GM19099 (cell line): ENCODE results near the gene IFNA8.

Experiments
- POLR2A ChIP-seq: IDR thresholded peaks from 3 replicates; pipeline ENCODE4 v1.6.1; 2011; ENCODE audit warnings: low read depth; ENCODE audit not compliant: insufficient read length; ENCODE audit errors: extremely low read depth

IFNA8 gene

DNA sequence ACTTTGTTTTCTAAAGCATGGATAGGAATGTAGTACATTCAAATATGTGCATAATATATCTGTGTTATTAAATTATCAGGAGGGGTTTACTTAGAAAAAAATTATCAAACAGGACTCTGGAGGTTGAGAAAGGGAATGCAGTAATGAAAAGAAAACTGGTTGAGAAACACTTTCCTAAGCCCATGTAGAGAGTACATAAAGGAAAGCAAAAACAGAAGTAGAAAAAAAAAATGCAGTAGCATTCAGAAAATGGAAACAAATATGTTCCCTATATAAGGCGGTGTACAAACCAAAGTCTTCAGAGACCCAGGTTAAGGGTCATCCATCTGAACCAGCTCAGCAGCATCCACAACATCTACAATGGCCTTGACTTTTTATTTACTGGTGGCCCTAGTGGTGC, at the start of gene IFNA8:
Gene IFNA8, plus strand, starts transcription at position 301 of the 400 bp plus-strand sequence. Its CDS starts 60 bp downstream, at position 361.
- no peak for TF ChIP-seq POLR2A

GRCh38 chr9:21362287-21362686, 46.6 kb upstream of the IFNA8 start:
- no peak for TF ChIP-seq POLR2A

DNA sequence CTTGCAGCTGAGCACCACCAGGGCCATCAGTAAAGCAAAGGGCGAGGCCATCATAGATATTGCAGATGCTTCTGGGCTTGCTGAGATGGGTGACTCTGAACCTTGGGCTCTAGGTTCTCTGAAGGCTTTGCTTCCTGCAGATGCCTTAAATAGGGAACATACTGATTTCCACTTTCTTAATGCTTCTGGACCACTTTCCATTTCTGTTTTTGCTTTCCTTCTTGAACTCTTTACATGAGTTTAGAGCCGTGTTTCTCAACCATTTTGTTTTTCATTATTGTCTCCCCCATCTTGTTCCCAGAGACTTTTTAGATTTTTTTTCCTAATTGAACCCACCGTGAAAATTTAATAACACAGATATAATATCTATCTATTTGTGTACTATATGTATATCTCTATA, 41.0 kb upstream of the IFNA8 start, which contains the start of gene IFNA13:
Gene IFNA13, minus strand, starts transcription at position 101 of the 400 bp plus-strand sequence. Its CDS starts 47 bp downstream, at position 54.
- no peak for TF ChIP-seq POLR2A

- peak; percentile 10 for TF ChIP-seq POLR2A
Measured at GRCh38 chr9:21381448-21382339, 27.2 kb upstream of the IFNA8 start.

DNA sequence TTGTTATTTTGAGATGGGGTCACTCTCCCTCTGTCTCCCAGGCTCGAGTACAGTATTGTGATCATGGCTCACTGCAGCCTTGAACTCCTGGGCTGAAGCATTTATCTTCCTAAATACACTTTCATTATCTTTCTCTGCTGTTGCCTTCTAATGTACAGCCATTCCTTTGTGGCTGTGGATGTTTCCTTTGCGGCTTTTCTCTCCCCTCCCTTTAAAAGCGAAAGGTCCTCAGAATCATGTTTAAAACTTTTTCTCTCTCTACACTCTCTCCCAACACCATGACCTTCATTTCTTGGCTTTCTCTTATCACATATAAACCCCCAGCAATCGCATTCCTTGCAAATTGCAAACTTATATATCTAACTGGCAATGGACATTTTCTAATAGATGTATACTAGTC, 25.3 kb upstream of the IFNA8 start:
- no peak for TF ChIP-seq POLR2A

DNA sequence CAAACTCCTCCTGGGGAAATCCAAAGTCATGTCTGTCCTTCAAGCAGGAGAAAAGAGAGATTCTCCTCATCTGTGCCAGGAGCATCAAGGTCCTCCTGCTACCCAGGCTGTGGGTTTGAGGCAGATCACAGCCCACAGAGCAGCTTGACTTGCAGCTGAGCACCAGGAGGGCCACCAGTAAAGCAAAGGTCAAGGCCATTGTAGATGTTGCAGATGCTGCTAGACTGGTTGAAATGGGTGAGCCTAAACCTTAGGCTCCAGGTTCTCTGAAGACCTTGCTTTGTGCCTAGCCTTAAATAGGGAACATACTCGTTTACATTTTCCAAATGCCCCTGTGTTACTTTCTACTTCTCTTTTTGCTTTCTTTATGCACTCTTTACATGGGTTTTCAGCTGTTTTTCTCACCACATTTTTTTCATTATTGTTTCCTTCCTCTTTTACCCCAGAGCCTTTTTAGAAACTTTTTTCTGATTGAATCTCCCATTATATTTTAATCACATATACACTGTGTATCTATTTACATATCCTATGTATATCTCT, 23.7 kb upstream of the IFNA8 start, which contains the start of gene IFNA2:
Gene IFNA2, minus strand, starts transcription at position 268 of the 540 bp plus-strand sequence. Its CDS starts 69 bp downstream, at position 199.
- peak; percentile 43 for TF ChIP-seq POLR2A

- TF ChIP-seq POLR2A = no peak
Measured at GRCh38 chr9:21392270-21392669, 16.6 kb upstream of the IFNA8 start.

DNA sequence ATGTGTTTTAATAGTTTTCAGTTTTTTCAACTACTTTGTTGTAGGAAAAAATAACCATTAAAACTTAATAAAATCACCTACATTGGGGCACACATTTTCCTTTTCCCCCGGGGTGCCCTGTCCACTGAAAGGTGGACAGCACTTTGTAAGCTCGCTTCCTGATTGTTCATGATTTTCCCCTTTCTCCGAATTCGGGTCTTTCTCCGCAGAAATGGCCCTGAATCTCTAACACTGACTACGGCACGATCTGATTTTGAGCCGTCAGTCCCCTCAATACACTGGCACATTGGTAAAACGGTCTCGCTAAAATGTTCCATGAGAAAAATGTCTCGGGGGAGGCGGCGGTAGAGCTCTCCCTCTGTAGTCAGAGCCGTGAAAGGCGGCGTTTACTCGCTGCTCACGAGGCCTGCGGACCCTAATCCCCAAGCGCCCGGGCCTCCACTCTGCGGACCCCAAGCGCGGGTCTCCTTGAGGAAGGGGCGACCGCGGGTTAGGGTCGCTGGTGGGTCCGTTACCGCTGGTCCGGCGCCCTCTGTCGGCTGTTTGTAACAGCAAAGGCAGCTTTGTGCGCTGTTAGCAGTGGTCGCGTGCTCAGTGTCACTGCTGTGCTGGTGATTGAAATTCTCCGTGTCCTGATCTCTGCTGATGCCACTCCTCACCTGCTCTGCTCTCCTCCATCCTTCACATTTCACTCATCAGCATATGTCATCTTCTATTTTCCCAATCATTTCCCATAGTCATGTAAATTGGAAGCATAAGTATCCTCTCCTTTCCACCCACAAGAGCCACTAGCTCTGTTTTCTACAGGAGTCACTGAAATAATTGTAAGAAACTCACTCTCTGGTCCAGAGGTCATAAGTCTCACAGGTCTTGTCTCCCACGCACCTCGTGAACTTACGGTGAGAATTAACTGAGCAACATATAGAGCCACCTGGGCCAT, 12.9 kb upstream of the IFNA8 start:
- no peak for TF ChIP-seq POLR2A

GRCh38 chr9:21398955-21399489, 9.9 kb upstream of the IFNA8 start:
- TF ChIP-seq POLR2A = no peak

DNA sequence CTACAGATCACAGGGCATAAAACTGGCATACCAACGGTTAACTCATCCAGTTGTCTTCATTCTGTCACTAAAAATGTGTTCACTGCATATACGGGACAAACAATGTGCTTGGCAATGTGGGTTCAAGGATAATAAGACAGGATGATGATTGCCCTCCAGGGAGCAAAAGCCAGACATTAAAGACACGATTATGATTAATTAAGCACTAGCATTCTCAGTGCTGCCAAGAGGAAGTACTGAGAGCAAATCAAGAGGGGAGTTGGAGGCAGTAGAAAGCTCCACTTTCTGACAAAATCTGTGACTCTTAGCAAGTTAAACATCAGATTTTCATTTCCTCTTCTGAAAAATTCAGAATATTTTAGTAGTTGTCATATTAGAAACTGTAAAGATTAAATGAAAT, 9.0 kb upstream of the IFNA8 start:
- no peak for TF ChIP-seq POLR2A

DNA sequence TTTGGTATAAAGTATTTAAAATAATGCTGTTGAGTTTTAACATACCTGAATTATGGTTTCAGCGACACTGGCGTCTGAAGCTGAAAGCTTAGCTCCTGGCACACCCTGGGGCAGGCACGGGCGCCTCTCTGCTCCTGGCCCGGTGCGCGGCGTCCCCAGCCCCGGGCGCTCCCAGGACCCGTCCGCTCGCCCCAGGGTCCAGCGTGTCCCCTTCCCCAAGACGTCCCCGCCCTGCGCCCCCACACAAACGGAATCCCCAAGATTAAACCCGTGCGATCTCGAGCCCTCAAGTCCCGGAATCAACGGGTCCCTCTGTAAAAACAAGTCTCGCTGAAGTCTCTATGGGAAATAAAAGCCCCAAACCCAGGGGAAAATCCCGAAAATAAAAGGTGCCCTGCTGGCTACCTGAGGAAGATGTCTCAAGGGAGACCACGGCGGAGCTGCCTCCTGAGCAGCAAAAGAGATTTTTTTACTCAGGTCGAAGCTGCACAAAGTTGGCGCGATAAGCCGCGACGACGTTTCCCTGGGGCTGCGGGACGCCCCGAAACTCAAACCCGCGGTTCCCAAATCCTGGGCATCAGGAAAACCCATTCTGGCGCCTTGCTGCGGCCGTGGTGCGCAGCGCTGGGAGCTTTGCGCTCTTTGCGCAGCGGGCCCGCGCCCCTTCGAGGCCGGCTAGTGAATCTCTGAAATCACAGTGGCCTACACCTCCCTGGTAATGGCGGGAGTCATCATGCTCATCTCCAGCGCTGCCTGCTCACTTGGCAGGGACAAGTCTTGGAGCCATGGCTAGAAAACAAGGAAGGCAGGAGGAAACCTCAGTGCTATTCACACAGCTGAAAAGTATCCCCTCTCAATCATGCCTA, 6.3 kb upstream of the IFNA8 start:
- no peak for TF ChIP-seq POLR2A

DNA sequence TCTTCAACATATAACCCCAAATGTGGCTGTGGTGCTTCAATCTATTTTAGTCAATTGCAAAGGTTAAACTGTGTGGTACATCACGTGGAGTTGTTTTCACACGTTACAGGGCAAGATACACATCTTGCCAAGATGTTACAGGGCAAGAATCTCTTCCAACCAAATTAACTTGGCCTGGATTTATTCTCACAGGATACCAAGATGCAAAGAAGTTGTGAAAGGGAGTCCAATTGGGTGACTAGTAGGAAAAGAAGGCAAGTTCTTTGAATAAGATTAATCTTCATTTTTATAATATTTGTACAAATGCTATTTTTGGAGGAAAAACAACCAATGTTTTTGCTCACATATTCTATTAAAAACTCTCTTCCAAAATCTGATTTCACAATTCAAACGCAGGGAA, 4.8 kb upstream of the IFNA8 start:
- no peak for TF ChIP-seq POLR2A

DNA sequence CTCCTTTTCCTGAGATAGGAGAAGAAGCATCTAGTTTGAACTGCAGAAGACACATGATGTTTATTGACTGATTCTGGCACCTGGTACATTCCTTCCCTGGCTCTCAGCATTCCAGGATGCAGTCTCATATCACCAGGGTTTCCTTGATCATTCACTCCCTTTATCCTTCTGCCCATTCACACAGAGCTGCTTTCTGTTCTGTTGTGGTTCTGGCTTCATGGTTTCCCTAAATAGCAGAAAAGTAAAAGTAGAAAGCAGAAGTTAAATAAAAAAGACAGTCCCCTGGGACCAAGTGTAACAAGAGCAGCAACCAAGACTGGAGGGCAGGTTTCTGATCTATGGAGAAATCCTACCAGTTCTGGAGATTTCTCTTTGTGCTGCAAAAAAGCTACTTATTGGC, 3.2 kb downstream of the IFNA8 start:
- TF ChIP-seq POLR2A = no peak

- no peak for TF ChIP-seq POLR2A
Measured at GRCh38 chr9:21413151-21413550, 4.2 kb downstream of the IFNA8 start.
